ENCODE data around the gene EBF4. TPM values are rescaled to one million over a fixed set of nuclear protein-coding genes. Genes with fewer than 3 reads are reported as not detected.

EBF4 gene
- total and polyA plus RNA-seq, 2 of the 8 experiments (the other 6 are each of a cell fraction or from before 2014, with no cell fraction given): 1.2 to 2.9 TPM

DNA sequence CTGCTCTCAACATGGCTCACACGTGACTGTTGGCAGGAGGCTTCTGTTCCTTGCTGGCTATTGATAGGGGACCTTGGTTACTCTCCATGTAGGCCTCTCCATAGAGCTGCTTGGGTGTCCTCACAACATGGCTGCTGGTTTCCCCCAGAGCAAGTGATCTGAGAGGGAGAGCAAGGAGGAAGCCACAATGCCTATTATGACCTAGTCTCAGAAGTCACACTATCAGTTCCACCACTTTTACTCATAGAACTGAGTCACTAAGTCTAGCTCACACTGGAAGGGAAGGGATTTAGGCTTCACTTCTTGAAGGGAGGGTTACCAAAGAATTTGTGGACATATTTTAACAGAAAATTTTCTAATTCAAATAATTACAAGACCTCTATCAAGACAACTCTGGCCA is 48.9 kb upstream of the EBF4 start (continued):
- TF ChIP-seq, protein P1, sequence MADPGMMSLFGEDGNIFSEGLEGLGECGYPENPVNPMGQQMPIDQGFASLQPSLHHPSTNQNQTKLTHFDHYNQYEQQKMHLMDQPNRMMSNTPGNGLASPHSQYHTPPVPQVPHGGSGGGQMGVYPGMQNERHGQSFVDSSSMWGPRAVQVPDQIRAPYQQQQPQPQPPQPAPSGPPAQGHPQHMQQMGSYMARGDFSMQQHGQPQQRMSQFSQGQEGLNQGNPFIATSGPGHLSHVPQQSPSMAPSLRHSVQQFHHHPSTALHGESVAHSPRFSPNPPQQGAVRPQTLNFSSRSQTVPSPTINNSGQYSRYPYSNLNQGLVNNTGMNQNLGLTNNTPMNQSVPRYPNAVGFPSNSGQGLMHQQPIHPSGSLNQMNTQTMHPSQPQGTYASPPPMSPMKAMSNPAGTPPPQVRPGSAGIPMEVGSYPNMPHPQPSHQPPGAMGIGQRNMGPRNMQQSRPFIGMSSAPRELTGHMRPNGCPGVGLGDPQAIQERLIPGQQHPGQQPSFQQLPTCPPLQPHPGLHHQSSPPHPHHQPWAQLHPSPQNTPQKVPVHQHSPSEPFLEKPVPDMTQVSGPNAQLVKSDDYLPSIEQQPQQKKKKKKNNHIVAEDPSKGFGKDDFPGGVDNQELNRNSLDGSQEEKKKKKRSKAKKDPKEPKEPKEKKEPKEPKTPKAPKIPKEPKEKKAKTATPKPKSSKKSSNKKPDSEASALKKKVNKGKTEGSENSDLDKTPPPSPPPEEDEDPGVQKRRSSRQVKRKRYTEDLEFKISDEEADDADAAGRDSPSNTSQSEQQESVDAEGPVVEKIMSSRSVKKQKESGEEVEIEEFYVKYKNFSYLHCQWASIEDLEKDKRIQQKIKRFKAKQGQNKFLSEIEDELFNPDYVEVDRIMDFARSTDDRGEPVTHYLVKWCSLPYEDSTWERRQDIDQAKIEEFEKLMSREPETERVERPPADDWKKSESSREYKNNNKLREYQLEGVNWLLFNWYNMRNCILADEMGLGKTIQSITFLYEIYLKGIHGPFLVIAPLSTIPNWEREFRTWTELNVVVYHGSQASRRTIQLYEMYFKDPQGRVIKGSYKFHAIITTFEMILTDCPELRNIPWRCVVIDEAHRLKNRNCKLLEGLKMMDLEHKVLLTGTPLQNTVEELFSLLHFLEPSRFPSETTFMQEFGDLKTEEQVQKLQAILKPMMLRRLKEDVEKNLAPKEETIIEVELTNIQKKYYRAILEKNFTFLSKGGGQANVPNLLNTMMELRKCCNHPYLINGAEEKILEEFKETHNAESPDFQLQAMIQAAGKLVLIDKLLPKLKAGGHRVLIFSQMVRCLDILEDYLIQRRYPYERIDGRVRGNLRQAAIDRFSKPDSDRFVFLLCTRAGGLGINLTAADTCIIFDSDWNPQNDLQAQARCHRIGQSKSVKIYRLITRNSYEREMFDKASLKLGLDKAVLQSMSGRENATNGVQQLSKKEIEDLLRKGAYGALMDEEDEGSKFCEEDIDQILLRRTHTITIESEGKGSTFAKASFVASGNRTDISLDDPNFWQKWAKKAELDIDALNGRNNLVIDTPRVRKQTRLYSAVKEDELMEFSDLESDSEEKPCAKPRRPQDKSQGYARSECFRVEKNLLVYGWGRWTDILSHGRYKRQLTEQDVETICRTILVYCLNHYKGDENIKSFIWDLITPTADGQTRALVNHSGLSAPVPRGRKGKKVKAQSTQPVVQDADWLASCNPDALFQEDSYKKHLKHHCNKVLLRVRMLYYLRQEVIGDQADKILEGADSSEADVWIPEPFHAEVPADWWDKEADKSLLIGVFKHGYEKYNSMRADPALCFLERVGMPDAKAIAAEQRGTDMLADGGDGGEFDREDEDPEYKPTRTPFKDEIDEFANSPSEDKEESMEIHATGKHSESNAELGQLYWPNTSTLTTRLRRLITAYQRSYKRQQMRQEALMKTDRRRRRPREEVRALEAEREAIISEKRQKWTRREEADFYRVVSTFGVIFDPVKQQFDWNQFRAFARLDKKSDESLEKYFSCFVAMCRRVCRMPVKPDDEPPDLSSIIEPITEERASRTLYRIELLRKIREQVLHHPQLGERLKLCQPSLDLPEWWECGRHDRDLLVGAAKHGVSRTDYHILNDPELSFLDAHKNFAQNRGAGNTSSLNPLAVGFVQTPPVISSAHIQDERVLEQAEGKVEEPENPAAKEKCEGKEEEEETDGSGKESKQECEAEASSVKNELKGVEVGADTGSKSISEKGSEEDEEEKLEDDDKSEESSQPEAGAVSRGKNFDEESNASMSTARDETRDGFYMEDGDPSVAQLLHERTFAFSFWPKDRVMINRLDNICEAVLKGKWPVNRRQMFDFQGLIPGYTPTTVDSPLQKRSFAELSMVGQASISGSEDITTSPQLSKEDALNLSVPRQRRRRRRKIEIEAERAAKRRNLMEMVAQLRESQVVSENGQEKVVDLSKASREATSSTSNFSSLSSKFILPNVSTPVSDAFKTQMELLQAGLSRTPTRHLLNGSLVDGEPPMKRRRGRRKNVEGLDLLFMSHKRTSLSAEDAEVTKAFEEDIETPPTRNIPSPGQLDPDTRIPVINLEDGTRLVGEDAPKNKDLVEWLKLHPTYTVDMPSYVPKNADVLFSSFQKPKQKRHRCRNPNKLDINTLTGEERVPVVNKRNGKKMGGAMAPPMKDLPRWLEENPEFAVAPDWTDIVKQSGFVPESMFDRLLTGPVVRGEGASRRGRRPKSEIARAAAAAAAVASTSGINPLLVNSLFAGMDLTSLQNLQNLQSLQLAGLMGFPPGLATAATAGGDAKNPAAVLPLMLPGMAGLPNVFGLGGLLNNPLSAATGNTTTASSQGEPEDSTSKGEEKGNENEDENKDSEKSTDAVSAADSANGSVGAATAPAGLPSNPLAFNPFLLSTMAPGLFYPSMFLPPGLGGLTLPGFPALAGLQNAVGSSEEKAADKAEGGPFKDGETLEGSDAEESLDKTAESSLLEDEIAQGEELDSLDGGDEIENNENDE (IDR thresholded peaks at IDR 0.05; ENCODE audit: insufficient replicate concordance, low read length): no peak
- TF ChIP-seq HDAC6 (IDR thresholded peaks at IDR 0.05; ENCODE audit: low read depth, low read length): no peak
- no peak for TF ChIP-seq POU5F1 (IDR thresholded peaks at IDR 0.05; ENCODE audit: low read depth, low read length)
- no peak for TF ChIP-seq GTF2F1 (IDR thresholded peaks at IDR 0.05; ENCODE audit: borderline replicate concordance, low read depth, low read length)
- no peak for TF ChIP-seq ATF2 (IDR thresholded peaks at IDR 0.05; ENCODE audit: low read length)

Measured in H1 (cell line).